ENCODE results near the gene MAPK8IP3.

Gene MAPK8IP3

DNA sequence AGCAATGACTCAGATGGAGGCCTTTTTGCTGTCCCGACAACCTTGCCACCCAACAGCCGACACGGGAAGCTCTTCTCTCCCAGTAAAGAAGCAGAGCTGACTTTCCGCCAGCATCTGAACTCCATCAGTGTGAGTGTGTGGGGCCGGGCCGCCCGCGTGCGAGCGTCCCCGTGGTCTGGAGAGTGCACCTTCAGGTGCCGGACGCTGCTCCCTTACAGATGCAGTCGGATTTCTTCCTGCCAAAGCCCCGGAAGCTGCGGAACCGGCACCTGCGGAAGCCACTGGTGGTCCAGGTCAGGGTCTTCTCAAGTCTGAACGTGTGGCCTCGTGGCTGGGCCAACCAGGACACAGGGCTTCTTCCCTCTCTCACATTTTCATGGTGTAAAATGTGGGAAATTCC is 43.5 kb upstream of the MAPK8IP3 start:
- DNase-seq (ENCODE audit: low read depth in 2 of 2) = no peak
- H3K4me3 ChIP-seq (replicated peaks in 1 of 2; ENCODE audit: low read depth in 2 of 2, low read length in 2 of 2) = no peak overlapping the region
- TF ChIP-seq, protein P1, sequence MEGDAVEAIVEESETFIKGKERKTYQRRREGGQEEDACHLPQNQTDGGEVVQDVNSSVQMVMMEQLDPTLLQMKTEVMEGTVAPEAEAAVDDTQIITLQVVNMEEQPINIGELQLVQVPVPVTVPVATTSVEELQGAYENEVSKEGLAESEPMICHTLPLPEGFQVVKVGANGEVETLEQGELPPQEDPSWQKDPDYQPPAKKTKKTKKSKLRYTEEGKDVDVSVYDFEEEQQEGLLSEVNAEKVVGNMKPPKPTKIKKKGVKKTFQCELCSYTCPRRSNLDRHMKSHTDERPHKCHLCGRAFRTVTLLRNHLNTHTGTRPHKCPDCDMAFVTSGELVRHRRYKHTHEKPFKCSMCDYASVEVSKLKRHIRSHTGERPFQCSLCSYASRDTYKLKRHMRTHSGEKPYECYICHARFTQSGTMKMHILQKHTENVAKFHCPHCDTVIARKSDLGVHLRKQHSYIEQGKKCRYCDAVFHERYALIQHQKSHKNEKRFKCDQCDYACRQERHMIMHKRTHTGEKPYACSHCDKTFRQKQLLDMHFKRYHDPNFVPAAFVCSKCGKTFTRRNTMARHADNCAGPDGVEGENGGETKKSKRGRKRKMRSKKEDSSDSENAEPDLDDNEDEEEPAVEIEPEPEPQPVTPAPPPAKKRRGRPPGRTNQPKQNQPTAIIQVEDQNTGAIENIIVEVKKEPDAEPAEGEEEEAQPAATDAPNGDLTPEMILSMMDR (IDR thresholded peaks at IDR 0.05; ENCODE audit: low read depth, low read length) = no peak

DNA sequence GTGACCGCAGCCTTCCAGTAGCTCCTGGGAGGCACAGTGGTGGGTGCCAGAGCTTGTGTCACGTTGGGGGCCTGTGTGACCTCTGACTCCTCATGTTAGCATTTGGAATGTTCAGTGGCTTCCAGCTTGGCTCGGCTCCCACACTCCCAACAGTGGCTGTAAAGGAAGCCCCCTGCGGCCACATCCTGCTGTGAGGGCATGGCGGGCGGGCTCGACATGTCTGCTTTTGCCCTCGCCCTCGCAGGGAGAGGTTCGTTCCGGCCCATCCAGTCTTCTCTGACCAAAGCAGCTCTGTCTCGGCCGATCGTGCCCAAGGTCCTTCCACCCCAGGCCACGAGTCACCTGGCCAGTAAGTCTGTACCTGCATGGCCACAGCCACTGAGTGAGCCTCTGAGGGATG is 40.2 kb upstream of the MAPK8IP3 start:
- TF ChIP-seq, protein P1 (IDR thresholded peaks at IDR 0.05; ENCODE audit: low read depth, low read length) = no peak
- no peak overlapping the region for H3K4me3 ChIP-seq (replicated peaks in 1 of 2; ENCODE audit: low read depth in 2 of 2, low read length in 2 of 2)
- no peak for DNase-seq (ENCODE audit: low read depth in 2 of 2)

DNA sequence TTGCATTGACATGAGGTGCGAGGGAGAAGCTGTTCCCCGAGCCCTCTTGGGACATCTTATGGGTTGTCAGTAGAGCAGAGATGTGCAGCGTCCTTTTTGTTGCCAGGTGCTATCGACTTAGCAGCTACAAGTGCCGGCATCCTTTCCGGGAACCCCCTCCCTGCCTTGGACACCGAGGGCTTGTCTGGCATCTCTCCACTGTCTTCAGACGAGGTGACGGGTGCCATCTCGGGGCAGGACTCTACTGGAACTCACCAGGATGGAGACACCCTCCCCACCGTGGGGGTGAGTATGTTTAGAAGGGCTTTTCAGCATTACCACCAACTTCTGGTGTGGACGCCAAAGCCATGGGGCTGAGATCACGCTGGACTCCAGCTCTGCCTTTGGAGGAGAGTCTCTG is 39.7 kb upstream of the MAPK8IP3 start:
- TF ChIP-seq, protein P1 (IDR thresholded peaks at IDR 0.05; ENCODE audit: low read depth, low read length) = no peak
- H3K4me3 ChIP-seq (replicated peaks in 1 of 2; ENCODE audit: low read depth in 2 of 2, low read length in 2 of 2) = no peak overlapping the region

DNA sequence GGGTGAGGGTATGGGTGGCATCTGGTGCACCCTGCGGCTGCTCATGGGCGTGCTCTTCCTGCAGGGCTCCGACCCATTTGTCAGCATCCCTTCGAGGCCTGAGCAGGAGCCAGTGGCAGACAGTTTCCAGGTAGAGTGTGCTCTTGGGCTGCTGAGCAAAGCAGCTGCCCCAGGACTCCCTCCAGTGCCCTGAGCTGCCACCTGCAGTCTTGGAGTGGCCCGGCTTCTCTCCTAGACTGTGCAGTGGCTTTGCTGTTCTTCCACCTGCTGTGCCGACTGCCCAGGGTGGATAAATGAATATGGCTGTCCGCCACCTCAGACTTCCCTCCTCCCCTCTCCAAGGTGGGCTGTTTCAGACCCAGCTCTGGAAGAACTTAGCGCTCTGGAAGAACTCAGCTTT is 38.7 kb upstream of the MAPK8IP3 start:
- TF ChIP-seq, protein P1 (IDR thresholded peaks at IDR 0.05; ENCODE audit: low read depth, low read length) = no peak
- DNase-seq (ENCODE audit: low read depth in 2 of 2) = no peak
- H3K4me3 ChIP-seq (replicated peaks in 1 of 2; ENCODE audit: low read depth in 2 of 2, low read length in 2 of 2) = no peak overlapping the region

More for the DNA sequence above, 39.7 kb upstream of the MAPK8IP3 start:
- DNase-seq (ENCODE audit: low read depth in 2 of 2) = no peak

DNA sequence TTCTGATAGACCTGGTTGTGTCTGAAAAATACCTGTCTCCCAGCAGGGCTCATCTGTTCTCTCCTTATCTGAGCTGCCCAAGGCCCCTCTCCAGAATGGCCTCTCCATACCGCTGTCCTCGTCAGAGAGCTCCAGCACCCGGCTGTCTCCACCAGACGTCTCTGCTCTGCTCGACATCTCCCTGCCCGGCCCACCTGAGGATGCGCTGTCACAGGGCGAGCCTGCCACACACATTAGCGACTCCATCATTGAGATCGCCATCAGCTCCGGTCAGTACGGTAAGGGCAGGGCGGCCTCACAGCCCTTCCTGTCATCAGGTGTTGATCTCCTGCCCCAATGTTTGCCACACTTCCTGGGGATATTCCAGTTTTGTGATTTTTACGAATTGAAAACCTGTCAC is 38.1 kb upstream of the MAPK8IP3 start:
- TF ChIP-seq, protein P1 (IDR thresholded peaks at IDR 0.05; ENCODE audit: low read depth, low read length) = no peak
- H3K4me3 ChIP-seq (replicated peaks in 1 of 2; ENCODE audit: low read depth in 2 of 2, low read length in 2 of 2) = no peak overlapping the region
- no peak for DNase-seq (ENCODE audit: low read depth in 2 of 2)

DNA sequence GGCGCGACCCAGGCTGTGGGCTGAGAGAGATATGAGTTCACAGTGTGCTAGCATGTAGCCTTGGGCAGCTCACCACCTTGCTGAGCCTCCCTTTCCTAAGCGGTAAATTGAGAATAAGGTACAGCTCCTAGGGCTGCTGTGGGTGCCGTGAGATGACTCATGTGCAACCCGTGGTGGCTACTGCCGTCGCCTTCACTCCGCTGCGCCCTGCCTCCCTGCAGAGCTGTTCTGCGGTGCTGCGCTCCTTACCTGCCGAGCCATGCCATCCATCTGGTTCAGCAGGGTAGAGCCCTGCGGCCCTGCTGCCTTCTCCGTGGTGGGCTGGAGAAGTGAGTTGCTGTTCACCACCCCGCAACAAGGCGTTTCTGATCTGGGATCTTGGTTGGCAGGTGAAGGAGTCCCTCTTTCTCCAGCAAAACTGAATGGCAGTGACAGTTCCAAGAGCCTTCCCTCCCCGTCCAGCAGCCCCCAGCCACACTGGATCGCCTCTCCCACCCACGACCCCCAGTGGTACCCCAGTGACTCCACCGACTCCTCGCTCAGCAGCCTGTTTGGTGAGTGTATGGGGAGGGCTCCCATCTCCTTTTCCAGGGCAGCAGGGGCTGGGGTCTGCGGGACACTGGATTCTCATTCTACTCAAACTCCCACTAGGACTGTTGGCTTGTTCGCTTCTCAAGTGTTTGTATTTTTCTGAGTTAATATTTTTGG is 37.2 kb upstream of the MAPK8IP3 start:
- TF ChIP-seq, protein P1 (IDR thresholded peaks at IDR 0.05; ENCODE audit: low read depth, low read length) = no peak
- H3K4me3 ChIP-seq (replicated peaks in 1 of 2; ENCODE audit: low read depth in 2 of 2, low read length in 2 of 2) = no peak overlapping the region

DNA sequence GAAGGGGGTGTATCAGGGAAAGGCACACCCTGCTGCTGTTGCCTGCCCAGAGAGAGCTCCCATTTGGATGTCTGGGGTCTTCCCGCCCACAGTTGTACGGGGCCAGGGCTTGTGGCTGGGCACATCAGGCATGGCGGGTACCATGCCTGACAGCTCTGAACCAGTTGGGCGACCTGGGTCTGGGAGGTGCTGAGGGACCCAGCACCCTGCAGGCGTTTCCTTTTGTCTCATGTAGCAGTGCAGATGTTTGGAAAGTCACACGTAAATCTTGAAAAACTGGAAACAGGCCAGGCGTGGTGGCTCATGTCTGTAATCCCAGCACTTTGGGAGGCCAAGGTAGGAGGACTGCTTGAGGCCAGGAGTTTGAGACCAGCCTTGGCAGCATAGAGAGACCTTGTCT is 36.3 kb upstream of the MAPK8IP3 start:
- no peak for DNase-seq (ENCODE audit: low read depth in 2 of 2)
- no peak overlapping the region for H3K4me3 ChIP-seq (replicated peaks in 1 of 2; ENCODE audit: low read depth in 2 of 2, low read length in 2 of 2)
- TF ChIP-seq, protein P1 (IDR thresholded peaks at IDR 0.05; ENCODE audit: low read depth, low read length) = no peak

More for the DNA sequence above, 37.2 kb upstream of the MAPK8IP3 start:
- DNase-seq (ENCODE audit: low read depth in 2 of 2) = no peak
